OCI-M1 (cell line): Measurements from ENCODE around the gene COMMD1.
A peak's percentile ranks its signal among the peaks of the same experiment; 100 is the strongest.
"Not testable (repeated sequence)": the region's sequence is repeated elsewhere in the genome, so short reads cannot be mapped to it uniquely, and the experiment has no call there.

Source experiments
- DNase-seq: peaks from one replicate; lab custom pipeline; 2025; lab: John Stamatoyannopoulos, UW

Gene COMMD1

GRCh38 chr2:61966087-61966727 is 60.7 kb downstream of the COMMD1 start:
- no peak for DNase-seq

GRCh38 chr2:61967262-61967661 is 61.8 kb downstream of the COMMD1 start:
- peak; percentile 35 for DNase-seq

- no peak for DNase-seq
These were observed 63.9 kb downstream of the COMMD1 start for GRCh38 chr2:61969376-61969775.

- DNase-seq = no peak
These were observed 65.5 kb downstream of the COMMD1 start for GRCh38 chr2:61970807-61971556.

DNA sequence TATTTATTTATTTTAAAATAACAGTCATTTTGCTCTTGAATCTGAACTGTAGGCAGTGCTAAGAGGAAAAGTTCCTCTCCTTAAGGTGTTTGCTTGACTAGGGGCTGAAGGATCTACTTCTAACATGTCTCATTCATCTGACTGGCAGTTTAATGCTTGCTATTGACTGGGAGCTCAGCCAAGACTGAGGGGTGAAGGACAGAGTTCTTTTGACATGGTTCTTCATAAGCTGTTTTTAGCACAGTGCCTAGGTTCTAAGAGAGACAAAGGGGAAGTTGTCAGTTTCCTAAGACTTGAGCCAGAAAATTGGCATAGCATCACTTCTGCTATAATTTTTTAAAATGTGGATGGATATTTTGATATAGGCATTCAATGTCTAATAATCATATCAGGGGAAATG is 73.0 kb downstream of the COMMD1 start:
- DNase-seq = peak; percentile 73

DNA sequence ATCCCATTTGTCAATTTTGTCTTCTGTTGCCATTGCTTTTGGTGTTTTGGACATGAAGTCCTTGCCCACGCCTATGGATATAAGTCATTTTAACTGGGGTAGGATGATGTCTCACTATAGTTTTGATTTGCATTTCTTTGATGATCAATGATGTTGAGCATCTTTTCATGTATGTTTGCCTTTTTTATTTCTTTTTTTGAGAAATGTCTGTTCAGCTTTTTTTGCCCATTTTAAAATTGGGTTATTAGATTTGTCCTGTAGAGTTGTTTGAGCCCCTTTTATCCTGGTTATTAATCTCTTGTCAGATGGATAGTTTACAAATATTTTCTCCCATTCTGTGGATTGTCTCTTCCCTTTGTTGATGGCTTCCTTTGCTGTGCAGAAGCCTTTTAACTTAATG is 75.3 kb downstream of the COMMD1 start:
- DNase-seq = no peak

GRCh38 chr2:61984682-61985081 is 79.2 kb downstream of the COMMD1 start:
- no peak for DNase-seq

DNA sequence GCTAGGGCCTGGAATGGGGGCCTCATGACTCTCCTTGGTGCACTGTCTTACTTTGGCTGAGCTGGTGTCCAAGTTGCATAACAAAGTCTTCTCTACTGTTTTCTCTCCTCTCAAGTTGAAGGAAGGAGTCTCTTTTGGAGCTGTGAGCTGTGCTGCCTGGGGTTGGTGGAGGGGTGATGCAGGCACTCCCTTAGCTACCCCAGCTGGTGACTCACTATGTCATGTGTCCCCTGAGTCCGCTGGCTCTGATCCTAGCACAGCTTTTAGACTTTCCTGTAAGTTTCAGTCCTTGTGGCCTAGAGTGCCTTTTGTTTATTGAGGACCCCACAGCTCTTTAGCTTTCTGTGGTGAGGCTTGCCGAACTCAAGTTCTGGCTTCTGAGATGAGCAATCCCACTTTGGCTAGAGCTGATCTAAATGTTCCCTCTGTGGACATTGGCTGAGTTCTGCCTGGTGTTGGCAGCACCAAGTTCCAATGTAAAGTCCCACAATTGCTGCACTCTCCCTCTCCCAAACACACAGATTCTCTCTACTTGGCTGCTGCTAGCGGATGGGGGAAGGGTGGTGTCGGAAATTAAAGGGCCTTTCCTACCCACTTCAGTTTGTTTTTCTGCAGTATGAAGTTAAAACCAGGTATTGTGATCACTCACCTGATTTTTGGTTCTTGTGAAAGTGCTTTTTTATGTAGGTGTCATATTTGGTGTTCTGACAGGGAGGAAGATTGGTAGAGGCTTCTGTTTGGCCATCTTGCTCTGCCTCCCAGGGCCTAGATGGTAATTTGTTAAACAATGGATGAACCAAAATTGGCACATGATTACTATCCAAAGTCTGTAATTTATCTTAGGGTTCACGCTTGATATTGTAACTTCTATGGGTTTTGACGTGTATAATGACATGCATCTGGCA is 83.2 kb downstream of the COMMD1 start:
- no peak for DNase-seq

DNA sequence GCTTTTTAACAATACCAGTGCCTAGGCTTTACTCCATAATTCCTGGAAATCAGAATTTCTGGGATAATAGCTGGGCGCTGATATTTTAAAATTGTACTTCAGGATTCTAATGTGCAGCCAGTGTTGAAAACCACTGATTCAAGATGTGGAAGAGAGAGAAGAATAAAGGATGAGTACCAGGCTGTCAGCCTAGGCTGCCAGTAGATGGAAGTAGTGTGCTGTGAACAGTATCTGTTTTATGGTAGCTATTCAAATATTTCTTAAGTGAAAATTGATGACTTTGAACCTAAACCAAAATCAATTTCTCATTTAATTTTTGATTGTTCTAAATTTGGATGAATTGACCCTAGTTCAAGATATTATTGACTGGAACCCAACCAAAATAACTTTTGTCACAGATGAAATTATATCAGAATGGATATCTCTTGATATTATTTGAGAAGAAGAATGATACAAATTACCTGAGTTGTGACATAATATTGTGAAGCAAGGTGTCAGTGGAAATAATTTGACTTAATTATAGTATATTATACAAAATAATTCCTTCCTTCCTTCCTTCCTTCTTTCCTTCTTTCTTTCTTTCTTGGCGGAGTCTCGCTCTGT is 88.0 kb downstream of the COMMD1 start:
- peak; percentile 75 for DNase-seq

- no peak for DNase-seq
These were observed 89.1 kb downstream of the COMMD1 start for GRCh38 chr2:61994531-61994930.

GRCh38 chr2:61995065-61995464 is 89.6 kb downstream of the COMMD1 start:
- DNase-seq = peak; percentile 66

- peak; percentile 74 for DNase-seq
These were observed 90.0 kb downstream of the COMMD1 start for GRCh38 chr2:61995515-61995914.

DNA sequence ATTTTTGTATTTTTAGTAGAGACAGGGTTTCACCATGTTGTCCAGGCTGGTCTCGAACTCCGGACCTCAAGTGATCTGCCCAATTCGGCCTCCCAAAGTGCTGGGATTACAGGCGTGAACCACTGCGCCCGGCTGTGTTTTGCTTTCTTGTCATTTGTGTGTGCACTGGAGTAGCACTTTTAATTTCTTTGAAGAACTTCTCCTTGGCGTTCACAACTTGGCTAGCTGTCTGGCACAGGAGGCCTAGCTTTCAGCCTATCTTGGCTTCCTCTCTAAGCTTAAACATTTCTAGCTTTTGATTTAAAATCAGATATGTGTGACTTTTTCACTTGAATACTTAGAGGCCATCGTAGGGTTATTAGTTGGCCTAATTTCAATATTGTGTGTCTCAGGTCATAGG is 93.0 kb downstream of the COMMD1 start:
- DNase-seq = no peak

- no peak for DNase-seq
These were observed 95.1 kb downstream of the COMMD1 start for GRCh38 chr2:62000538-62000937.

DNA sequence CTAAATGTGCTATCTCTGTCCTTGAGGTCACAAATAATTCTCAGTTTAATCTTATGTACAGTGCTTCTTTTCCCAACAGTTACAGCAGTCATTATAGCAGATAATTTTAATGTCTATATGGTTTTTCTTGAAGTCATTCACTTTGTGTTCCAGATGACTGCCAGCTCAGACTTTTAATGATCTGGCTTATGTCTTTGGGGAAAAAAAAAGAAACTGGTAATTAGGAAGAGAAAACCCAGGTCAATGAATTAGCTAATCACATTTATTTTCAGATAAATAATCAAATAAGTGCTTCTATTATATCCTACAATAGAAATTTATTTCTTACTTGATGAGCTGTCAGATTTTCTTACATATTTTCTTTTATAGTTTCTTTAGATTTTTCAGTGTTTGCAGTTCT is 96.0 kb downstream of the COMMD1 start:
- DNase-seq = no peak

DNA sequence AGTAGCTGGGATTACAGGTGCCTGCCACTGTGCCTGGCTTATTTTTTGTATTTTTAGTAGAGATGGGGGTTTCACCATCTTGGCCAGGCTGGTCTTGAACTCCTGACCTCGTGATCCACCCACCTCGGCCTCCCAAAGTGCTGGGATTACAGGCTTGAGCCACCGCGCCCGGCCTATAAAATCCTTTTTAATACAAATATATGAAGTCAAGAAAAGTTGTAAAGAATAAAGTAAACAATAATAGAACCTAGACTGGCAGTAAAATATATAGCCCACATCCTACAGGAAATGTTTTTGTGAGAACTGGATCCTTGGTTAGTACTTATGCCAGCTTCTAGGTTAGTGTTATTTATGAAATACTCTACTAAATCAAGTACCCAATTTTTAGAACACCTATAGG is 99.0 kb downstream of the COMMD1 start:
- DNase-seq = not testable (repeated sequence)

DNA sequence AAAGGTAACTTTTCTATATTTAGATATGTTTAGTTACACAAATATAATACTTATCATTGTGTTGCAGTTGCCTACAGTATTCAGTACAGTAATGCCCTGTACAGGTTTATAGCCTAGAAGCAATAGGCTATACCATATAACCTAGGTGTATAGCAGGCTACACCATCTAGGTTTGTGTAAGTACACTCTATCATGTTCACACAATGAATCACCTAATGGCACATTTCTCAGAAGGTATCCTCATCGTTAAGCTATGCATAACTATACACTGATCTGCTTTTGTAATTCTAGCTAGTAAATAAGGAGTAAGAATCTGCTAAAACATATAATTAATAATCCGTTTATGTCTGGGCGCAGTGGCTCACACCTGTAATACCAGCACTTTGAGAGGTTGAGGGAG is 102.1 kb downstream of the COMMD1 start:
- DNase-seq = no peak

GRCh38 chr2:62010632-62011256 is 105.3 kb downstream of the COMMD1 start:
- DNase-seq = no peak

DNA sequence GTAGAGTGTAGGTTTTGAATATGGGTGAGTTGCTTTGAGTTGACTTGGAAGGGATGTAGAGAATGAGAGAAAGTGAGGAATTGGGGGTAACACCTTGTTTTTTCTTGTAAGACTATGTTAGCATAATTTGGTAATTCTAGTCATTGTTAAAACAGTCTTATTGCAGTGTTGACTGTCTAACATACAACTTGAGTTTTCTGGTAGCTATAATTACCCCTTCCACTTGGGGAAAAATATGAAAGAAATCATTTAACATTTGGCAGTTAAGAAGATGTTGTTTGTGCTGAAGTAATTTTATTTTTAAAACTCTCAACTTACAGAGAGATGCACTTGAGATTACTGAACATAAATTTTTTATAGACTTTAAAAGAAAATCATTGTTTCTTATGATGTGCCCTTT is 108.2 kb downstream of the COMMD1 start:
- no peak for DNase-seq

- DNase-seq = peak; percentile 20
These were observed 108.6 kb downstream of the COMMD1 start for GRCh38 chr2:62014102-62014501.

DNA sequence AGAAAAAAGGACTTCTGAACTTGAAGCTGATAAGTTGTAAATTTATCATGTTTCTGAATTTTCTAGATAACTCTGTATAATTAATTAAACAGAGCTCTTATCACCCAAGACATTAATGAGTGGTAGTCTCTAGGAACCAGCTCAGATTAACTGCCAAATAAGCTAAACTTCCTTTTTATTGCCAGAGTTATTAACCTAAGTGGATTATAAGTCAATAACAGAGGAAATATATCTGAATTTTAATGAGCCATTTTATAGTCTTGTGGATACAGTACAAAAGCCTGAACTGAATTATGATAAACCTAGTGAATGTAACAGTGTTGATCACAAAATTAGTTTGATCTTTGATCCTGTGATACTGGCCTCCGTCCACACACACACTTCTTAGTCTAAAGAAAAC is 111.5 kb downstream of the COMMD1 start:
- DNase-seq = no peak

GRCh38 chr2:62029910-62030309 is 124.4 kb downstream of the COMMD1 start:
- DNase-seq = no peak
